ENCODE data around the gene PAK6. TPM values are rescaled to one million over a fixed set of nuclear protein-coding genes. Genes with fewer than 3 reads are reported as not detected.

Gene PAK6
- total RNA-seq, 1 experiment from 2014 or later: not detected

Other genes with a start within 250 kb of the PAK6 start
- 360 and 428 TPM in 2 replicates for gene SRP14, start 199.9 kb upstream of the PAK6 start, total RNA-seq (2014; rRNA removed; shearing (Covaris generic))
- 6.9 and 7.8 TPM in 2 replicates for gene BMF, start 130.2 kb upstream of the PAK6 start, total RNA-seq (2014; rRNA removed; shearing (Covaris generic))
- gene BUB1B, start 78.0 kb upstream of the PAK6 start, total RNA-seq (2014; rRNA removed; shearing (Covaris generic)): 34.6 and 36.9 TPM in 2 replicates
- 0.16 and 0.29 TPM in 2 replicates for gene ANKRD63, start 44.0 kb downstream of the PAK6 start, total RNA-seq (2014; rRNA removed; shearing (Covaris generic))
- 1.9 and 3.2 TPM in 2 replicates for gene PLCB2, start 68.9 kb downstream of the PAK6 start, total RNA-seq (2014; rRNA removed; shearing (Covaris generic))
- 11.5 and 12.3 TPM in 2 replicates for gene INAFM2, start 84.6 kb downstream of the PAK6 start, total RNA-seq (2014; rRNA removed; shearing (Covaris generic))
- gene CCDC9B, start 101.9 kb downstream of the PAK6 start, total RNA-seq (2014; rRNA removed; shearing (Covaris generic)): 5.0 and 5.5 TPM in 2 replicates
- not detected in 2 replicates for gene PHGR1, start 112.0 kb downstream of the PAK6 start, total RNA-seq (2014; rRNA removed; shearing (Covaris generic))
- 0.34 and 0.80 TPM in 2 replicates for gene DISP2, start 119.2 kb downstream of the PAK6 start, total RNA-seq (2014; rRNA removed; shearing (Covaris generic))
- gene KNSTRN, start 143.7 kb downstream of the PAK6 start, total RNA-seq (2014; rRNA removed; shearing (Covaris generic)): 39.7 and 41.8 TPM in 2 replicates
- 16.6 and 23.3 TPM in 2 replicates for gene IVD, start 166.7 kb downstream of the PAK6 start, total RNA-seq (2014; rRNA removed; shearing (Covaris generic))
- gene BAHD1, start 201.9 kb downstream of the PAK6 start, total RNA-seq (2014; rRNA removed; shearing (Covaris generic)): 9.1 and 10.7 TPM in 2 replicates
- gene CHST14, start 231.9 kb downstream of the PAK6 start, total RNA-seq (2014; rRNA removed; shearing (Covaris generic)): 15.5 and 16.4 TPM in 2 replicates

Data from SK-MEL-5 (cell line).